CD1c-positive myeloid dendritic cell (primary cell): Measurements from ENCODE around the gene RNGTT.
"Not testable (repeated sequence)": the region's sequence is repeated elsewhere in the genome, so short reads cannot be mapped to it uniquely, and the experiment has no call there.

Source experiments
- DNase-seq: peaks from one replicate; pipeline ENCODE4 v3.0.0-alpha.2; 2016; ENCODE audit errors: extremely low spot score

The RNGTT gene

GRCh38 chr6:88722686-88723085 is 240.7 kb downstream of the RNGTT start:
- DNase-seq = no peak

- not testable (repeated sequence) for DNase-seq
Measured at GRCh38 chr6:88716399-88716798, 247.0 kb downstream of the RNGTT start.

- no peak for DNase-seq
Measured at GRCh38 chr6:88712243-88712936, 251.0 kb downstream of the RNGTT start.

- DNase-seq = no peak
Measured at GRCh38 chr6:88709819-88710246, 253.6 kb downstream of the RNGTT start.

GRCh38 chr6:88708197-88708744 is 255.1 kb downstream of the RNGTT start:
- DNase-seq = no peak

GRCh38 chr6:88705601-88706000 is 257.8 kb downstream of the RNGTT start:
- DNase-seq = no peak

- DNase-seq = no peak
Measured at GRCh38 chr6:88704980-88705379, 258.4 kb downstream of the RNGTT start.

- no peak for DNase-seq
Measured at GRCh38 chr6:88702956-88703556, 260.4 kb downstream of the RNGTT start.

GRCh38 chr6:88698661-88699060 is 264.8 kb downstream of the RNGTT start:
- no peak for DNase-seq

GRCh38 chr6:88695937-88696336 is 267.5 kb downstream of the RNGTT start:
- DNase-seq = no peak

GRCh38 chr6:88683734-88684133 is 279.7 kb downstream of the RNGTT start:
- no peak for DNase-seq

- no peak for DNase-seq
Measured at GRCh38 chr6:88680654-88681053, 282.8 kb downstream of the RNGTT start.

GRCh38 chr6:88679841-88680240 is 283.6 kb downstream of the RNGTT start:
- DNase-seq = no peak

GRCh38 chr6:88677356-88677755 is 286.1 kb downstream of the RNGTT start:
- DNase-seq = no peak

- no peak for DNase-seq
Measured at GRCh38 chr6:88671624-88672023, 291.8 kb downstream of the RNGTT start.

- DNase-seq = no peak
Measured at GRCh38 chr6:88670369-88670768, 293.0 kb downstream of the RNGTT start.

GRCh38 chr6:88669475-88669874 is 293.9 kb downstream of the RNGTT start:
- no peak for DNase-seq

- DNase-seq = no peak
Measured at GRCh38 chr6:88666901-88667300, 296.5 kb downstream of the RNGTT start.

- no peak for DNase-seq
Measured at GRCh38 chr6:88665131-88665530, 298.3 kb downstream of the RNGTT start.

GRCh38 chr6:88663801-88664200 is 299.6 kb downstream of the RNGTT start:
- DNase-seq = no peak

GRCh38 chr6:88662653-88663174 is 300.7 kb downstream of the RNGTT start:
- DNase-seq = no peak

- DNase-seq = no peak
Measured at GRCh38 chr6:88662163-88662580, 301.2 kb downstream of the RNGTT start.

GRCh38 chr6:88661136-88661535 is 302.3 kb downstream of the RNGTT start:
- DNase-seq = no peak
